Stimulated activated naive CD8-positive, alpha-beta T cell treated with anti-CD3 and anti-CD28 coated beads, Interleukin-15, Interleukin-2, amounts not matched to agents 100 ng/mL and 50 ng/mL, for 24 hours (primary cell): Measurements from ENCODE around the gene GLRX3.

ENCODE experiments used
- H3K27ac Mint-ChIP-seq: one replicate; pipeline ENCODE4 v1.8.0; 2021; ENCODE audit warnings: mild to moderate bottlenecking, mixed read lengths
- H3K27me3 Mint-ChIP-seq: one replicate; pipeline ENCODE4 v1.8.0; 2021; ENCODE audit warnings: mixed read lengths
- H3K36me3 Mint-ChIP-seq: one replicate; pipeline ENCODE4 v1.8.0; 2021; ENCODE audit warnings: low read depth, mixed read lengths
- H3K4me1 Mint-ChIP-seq: one replicate; pipeline ENCODE4 v1.8.0; 2021; ENCODE audit warnings: low read depth, mixed read lengths
- H3K4me3 Mint-ChIP-seq: one replicate; pipeline ENCODE4 v1.8.0; 2021; ENCODE audit warnings: mild to moderate bottlenecking, mixed read lengths
- H3K9me3 Mint-ChIP-seq: one replicate; pipeline ENCODE4 v1.8.0; 2021; ENCODE audit warnings: mixed read lengths

The GLRX3 gene

GRCh38 chr10:130202984-130203621, 66.9 kb downstream of the GLRX3 start:
- Mint-ChIP-seq H3K36me3 (no peaks in the 10 kb centered on the region), H3K4me1 (no peaks in the 10 kb centered on the region), H3K9me3 (no peaks in the 10 kb centered on the region), H3K27ac (no peak overlapping the region), H3K4me3 (no peak overlapping the region), H3K27me3 (no peaks in the 10 kb centered on the region)

- no peak overlapping the region for H3K27ac Mint-ChIP-seq
- no peaks in the 10 kb centered on the region for H3K27me3 Mint-ChIP-seq
- H3K36me3 Mint-ChIP-seq = no peaks in the 10 kb centered on the region
- H3K4me1 Mint-ChIP-seq = no peaks in the 10 kb centered on the region
- H3K4me3 Mint-ChIP-seq = no peak overlapping the region
- H3K9me3 Mint-ChIP-seq = no peaks in the 10 kb centered on the region
These were observed 67.4 kb downstream of the GLRX3 start for GRCh38 chr10:130203626-130204025.

GRCh38 chr10:130206216-130206737, 70.1 kb downstream of the GLRX3 start:
- Mint-ChIP-seq H3K27ac (no peak overlapping the region), H3K4me3 (no peak overlapping the region), H3K27me3 (no peaks in the 10 kb centered on the region), H3K36me3 (no peaks in the 10 kb centered on the region), H3K9me3 (no peaks in the 10 kb centered on the region), H3K4me1 (no peaks in the 10 kb centered on the region)

- Mint-ChIP-seq H3K27me3 (no peaks in the 10 kb centered on the region), H3K4me3 (no peak overlapping the region), H3K36me3 (no peaks in the 10 kb centered on the region), H3K9me3 (no peaks in the 10 kb centered on the region), H3K27ac (no peak overlapping the region), H3K4me1 (no peaks in the 10 kb centered on the region)
These were observed 71.0 kb downstream of the GLRX3 start for GRCh38 chr10:130207205-130207604.

- Mint-ChIP-seq H3K9me3 (no peaks in the 10 kb centered on the region), H3K27ac (no peak overlapping the region), H3K36me3 (no peaks in the 10 kb centered on the region), H3K4me3 (no peak overlapping the region), H3K4me1 (no peaks in the 10 kb centered on the region), H3K27me3 (no peaks in the 10 kb centered on the region)
These were observed 72.6 kb downstream of the GLRX3 start for GRCh38 chr10:130208807-130209206.

GRCh38 chr10:130212746-130213145, 76.6 kb downstream of the GLRX3 start:
- no peaks in the 10 kb centered on the region for H3K9me3 Mint-ChIP-seq
- H3K4me3 Mint-ChIP-seq = no peak overlapping the region
- no peak overlapping the region for H3K27ac Mint-ChIP-seq
- no peaks in the 10 kb centered on the region for H3K27me3 Mint-ChIP-seq
- H3K4me1 Mint-ChIP-seq = no peaks in the 10 kb centered on the region
- no peaks in the 10 kb centered on the region for H3K36me3 Mint-ChIP-seq

- H3K9me3 Mint-ChIP-seq = no peaks in the 10 kb centered on the region
- no peak overlapping the region for H3K27ac Mint-ChIP-seq
- H3K4me1 Mint-ChIP-seq = no peaks in the 10 kb centered on the region
- H3K4me3 Mint-ChIP-seq = no peak overlapping the region
- no peaks in the 10 kb centered on the region for H3K36me3 Mint-ChIP-seq
- no peaks in the 10 kb centered on the region for H3K27me3 Mint-ChIP-seq
These were observed 77.3 kb downstream of the GLRX3 start for GRCh38 chr10:130213286-130214080.

- H3K36me3 Mint-ChIP-seq = no peaks in the 10 kb centered on the region
- H3K27ac Mint-ChIP-seq = no peak overlapping the region
- no peaks in the 10 kb centered on the region for H3K4me1 Mint-ChIP-seq
- H3K27me3 Mint-ChIP-seq = no peaks in the 10 kb centered on the region
- no peaks in the 10 kb centered on the region for H3K9me3 Mint-ChIP-seq
- no peak overlapping the region for H3K4me3 Mint-ChIP-seq
These were observed 78.2 kb downstream of the GLRX3 start for GRCh38 chr10:130214431-130214830.

- no peaks in the 10 kb centered on the region for H3K36me3 Mint-ChIP-seq
- H3K27me3 Mint-ChIP-seq = no peaks in the 10 kb centered on the region
- no peaks in the 10 kb centered on the region for H3K9me3 Mint-ChIP-seq
- no peak overlapping the region for H3K4me3 Mint-ChIP-seq
- H3K4me1 Mint-ChIP-seq = no peaks in the 10 kb centered on the region
- no peak overlapping the region for H3K27ac Mint-ChIP-seq
These were observed 79.2 kb downstream of the GLRX3 start for GRCh38 chr10:130215151-130215930.

GRCh38 chr10:130215931-130216231, 79.7 kb downstream of the GLRX3 start:
- no peaks in the 10 kb centered on the region for H3K4me1 Mint-ChIP-seq
- H3K9me3 Mint-ChIP-seq = no peaks in the 10 kb centered on the region

GRCh38 chr10:130218181-130218641, 82.0 kb downstream of the GLRX3 start:
- Mint-ChIP-seq H3K27me3 (no peaks in the 10 kb centered on the region), H3K4me1 (no peaks in the 10 kb centered on the region), H3K36me3 (no peaks in the 10 kb centered on the region), H3K4me3 (no peak overlapping the region), H3K27ac (no peak overlapping the region), H3K9me3 (no peaks in the 10 kb centered on the region)

More at GRCh38 chr10:130215931-130216231, 79.7 kb downstream of the GLRX3 start:
- no peak overlapping the region for H3K27ac Mint-ChIP-seq
- H3K36me3 Mint-ChIP-seq = no peaks in the 10 kb centered on the region
- no peaks in the 10 kb centered on the region for H3K27me3 Mint-ChIP-seq
- H3K4me3 Mint-ChIP-seq = no peak overlapping the region

GRCh38 chr10:130218936-130219335, 82.7 kb downstream of the GLRX3 start:
- Mint-ChIP-seq H3K9me3 (no peaks in the 10 kb centered on the region), H3K27ac (no peak overlapping the region), H3K27me3 (no peaks in the 10 kb centered on the region), H3K4me3 (no peak overlapping the region), H3K4me1 (no peaks in the 10 kb centered on the region), H3K36me3 (no peaks in the 10 kb centered on the region)

- H3K27me3 Mint-ChIP-seq = no peaks in the 10 kb centered on the region
- no peak overlapping the region for H3K27ac Mint-ChIP-seq
- no peak overlapping the region for H3K4me3 Mint-ChIP-seq
- no peaks in the 10 kb centered on the region for H3K36me3 Mint-ChIP-seq
- no peaks in the 10 kb centered on the region for H3K9me3 Mint-ChIP-seq
- H3K4me1 Mint-ChIP-seq = no peaks in the 10 kb centered on the region
These were observed 84.3 kb downstream of the GLRX3 start for GRCh38 chr10:130220251-130221185.
